ENCODE measurements around the gene NCBP3. TPM values are rescaled to one million over a fixed set of nuclear protein-coding genes. Genes with fewer than 3 reads are reported as not detected.
"Not testable (repeated sequence)": the region's sequence is repeated elsewhere in the genome, so short reads cannot be mapped to it uniquely, and the experiment has no call there.

Gene NCBP3
- total RNA-seq, 4 donors from 2014 or later, result 22.2 to 25.7 (median 24.3) TPM

DNA sequence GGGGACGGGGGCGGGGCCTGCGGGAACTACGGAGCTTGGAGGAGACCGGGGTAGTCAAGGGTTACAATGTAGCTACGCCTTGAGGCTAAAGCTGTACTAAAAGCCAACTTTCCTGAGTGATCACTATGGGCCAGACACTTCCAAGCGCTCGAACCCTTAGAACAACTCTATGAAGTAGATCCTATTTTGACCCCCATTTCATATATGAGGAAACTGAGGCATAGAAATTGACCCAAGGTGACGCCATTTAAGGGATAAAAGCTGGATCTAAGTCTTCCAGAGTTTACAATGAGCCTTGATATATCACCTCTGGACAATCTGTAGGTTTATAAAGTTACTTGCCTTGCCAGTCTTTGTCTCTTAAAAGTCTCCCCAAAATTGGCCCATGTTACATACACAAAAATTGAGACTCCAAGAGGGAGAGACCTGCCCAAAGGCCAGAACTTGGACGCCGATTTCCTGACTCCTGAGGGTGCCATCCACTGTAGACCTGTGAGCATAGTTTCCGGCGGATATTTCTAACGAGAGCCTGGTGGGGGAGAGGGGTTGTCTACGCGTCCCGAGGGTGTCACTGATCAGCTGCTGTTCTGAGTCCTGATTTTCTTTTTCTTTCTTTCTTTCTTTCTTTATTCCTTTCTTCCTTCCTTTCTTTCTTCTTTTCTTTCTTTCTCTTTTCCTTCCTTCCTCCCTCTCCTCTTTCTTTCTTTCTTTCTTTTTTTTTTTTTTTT, 555 bp upstream of the NCBP3 start:
- H3K27ac ChIP-seq, result peak overlapping the region in 2 of 4 donors; percentile 94 to 97

DNA sequence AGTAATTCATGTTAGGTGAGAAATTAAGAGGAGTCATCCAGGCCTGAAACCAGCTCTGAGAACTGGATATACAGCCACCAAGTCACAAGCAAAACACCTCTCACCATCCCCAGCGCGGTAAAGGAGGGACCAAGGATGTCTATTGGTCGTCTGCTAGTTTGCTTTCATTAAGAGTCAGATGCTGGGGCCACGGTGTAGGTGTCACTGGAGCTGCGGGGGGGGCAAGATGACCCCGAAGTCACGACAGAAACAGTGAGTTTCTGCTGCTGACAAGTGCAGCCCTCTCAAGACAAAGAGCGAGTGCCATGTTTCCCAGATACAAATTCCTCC, 790 bp downstream of the NCBP3 start:
- WGBS, 2 donors (ENCODE audit: low coverage in 1 of 2), result 0% methylated on average over 2 to 6 of the region's 8 CpGs
- no peaks in the 10 kb centered on the region for H3K9me3 ChIP-seq
- peak overlapping the region; percentile 84 to 98 for H3K4me3 ChIP-seq
- TF ChIP-seq EP300 (IDR thresholded peaks at IDR 0.05) (no peak), POLR2A (IDR thresholded peaks at IDR 0.05) (no peak), POLR2AphosphoS5 (IDR thresholded peaks at IDR 0.05) (no peak)
- TF ChIP-seq, protein P1, sequence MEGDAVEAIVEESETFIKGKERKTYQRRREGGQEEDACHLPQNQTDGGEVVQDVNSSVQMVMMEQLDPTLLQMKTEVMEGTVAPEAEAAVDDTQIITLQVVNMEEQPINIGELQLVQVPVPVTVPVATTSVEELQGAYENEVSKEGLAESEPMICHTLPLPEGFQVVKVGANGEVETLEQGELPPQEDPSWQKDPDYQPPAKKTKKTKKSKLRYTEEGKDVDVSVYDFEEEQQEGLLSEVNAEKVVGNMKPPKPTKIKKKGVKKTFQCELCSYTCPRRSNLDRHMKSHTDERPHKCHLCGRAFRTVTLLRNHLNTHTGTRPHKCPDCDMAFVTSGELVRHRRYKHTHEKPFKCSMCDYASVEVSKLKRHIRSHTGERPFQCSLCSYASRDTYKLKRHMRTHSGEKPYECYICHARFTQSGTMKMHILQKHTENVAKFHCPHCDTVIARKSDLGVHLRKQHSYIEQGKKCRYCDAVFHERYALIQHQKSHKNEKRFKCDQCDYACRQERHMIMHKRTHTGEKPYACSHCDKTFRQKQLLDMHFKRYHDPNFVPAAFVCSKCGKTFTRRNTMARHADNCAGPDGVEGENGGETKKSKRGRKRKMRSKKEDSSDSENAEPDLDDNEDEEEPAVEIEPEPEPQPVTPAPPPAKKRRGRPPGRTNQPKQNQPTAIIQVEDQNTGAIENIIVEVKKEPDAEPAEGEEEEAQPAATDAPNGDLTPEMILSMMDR (IDR thresholded peaks at IDR 0.05), result no peak
- ATAC-seq, result no peak
- H3K27ac ChIP-seq, result peak overlapping the region in 3 of 4 donors; percentile 85 to 97 (median 94)
- H3K27me3 ChIP-seq, result no peaks in the 10 kb centered on the region
- peaks cover 0 to 41% of the 10 kb centered on the region in 2 donors for H3K36me3 ChIP-seq
- H3K4me1 ChIP-seq, result peaks cover 0 to 28% (median 7%) of the 10 kb centered on the region in 3 donors

More for the DNA sequence above, 555 bp upstream of the NCBP3 start:
- peak overlapping the region in 1 of 2 donors; percentile 98 for H3K4me3 ChIP-seq
- no peaks in the 10 kb centered on the region for H3K27me3 ChIP-seq
- H3K36me3 ChIP-seq, result peaks cover 0 to 27% of the 10 kb centered on the region in 2 donors
- 28 to 72% methylated on average over 3 to 11 of the region's 17 CpGs for WGBS, 2 donors (ENCODE audit: low coverage in 1 of 2)
- TF ChIP-seq POLR2AphosphoS5 (IDR thresholded peaks at IDR 0.05) (no peak), EP300 (IDR thresholded peaks at IDR 0.05) (no peak)
- no peak for ATAC-seq
- H3K4me1 ChIP-seq, result peaks cover 0 to 28% (median 7%) of the 10 kb centered on the region in 3 donors
- no peaks in the 10 kb centered on the region for H3K9me3 ChIP-seq

DNA sequence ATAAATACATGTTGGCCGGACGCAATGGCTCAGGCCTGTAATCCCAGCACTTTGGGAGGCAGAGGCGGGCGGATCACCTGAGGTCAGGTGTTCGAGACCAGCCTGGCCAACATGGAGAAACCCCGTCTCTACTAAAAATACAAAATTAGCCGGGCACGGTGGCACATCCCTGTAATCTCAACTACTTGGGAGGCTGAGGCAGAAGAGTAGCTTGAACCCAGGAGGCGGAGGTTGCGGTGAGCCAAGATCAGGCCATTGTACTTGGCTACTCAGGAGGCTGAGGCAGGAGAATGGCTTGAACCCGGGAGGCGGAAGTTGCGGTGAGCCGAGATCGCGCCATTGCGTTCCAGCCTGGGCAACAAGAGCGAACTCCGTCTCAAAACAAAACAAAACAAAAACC, 1.5 kb downstream of the NCBP3 start:
- not testable (repeated sequence) for H3K27ac ChIP-seq
- WGBS, 2 donors (ENCODE audit: low coverage in 1 of 2), result 82 to 94% methylated on average over 7 to 9 of the region's 19 CpGs

DNA sequence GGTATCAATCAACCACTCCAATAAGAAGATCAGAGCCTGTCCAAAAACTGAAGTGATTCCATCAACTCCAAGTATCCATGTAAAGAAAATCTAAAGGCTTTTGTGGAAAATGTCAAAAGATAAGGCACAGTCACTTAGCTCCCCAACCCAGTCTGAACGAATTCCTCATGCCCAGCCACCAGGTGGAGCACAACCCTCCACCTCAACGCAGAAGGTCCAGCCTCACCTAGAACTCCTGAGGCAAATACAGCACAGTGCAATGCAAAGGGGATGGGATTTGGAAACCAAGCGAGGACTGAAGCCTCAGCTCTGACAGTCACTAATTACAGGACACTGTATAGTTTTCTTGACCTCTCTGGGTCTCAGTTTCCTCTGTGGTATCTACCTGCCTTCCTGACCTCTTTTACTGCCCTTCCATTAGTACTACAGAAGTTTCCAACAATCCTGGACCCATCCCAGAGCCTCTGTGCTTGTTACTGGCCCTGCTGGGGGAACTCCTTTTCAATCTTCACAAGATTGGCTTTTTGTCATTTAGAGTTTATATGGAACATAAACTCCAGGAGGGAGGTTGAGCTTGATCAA, 2.0 kb downstream of the NCBP3 start:
- WGBS, 2 donors (ENCODE audit: low coverage in 1 of 2), result 30 to 33% methylated on average over 3 of the region's 3 CpGs
- H3K9me3 ChIP-seq, result no peaks in the 10 kb centered on the region
- no peak for ATAC-seq
- TF ChIP-seq, protein P1 (IDR thresholded peaks at IDR 0.05), result peak in 2 of 4 experiments; percentile 11 to 41
- no peak for TF ChIP-seq POLR2AphosphoS5 (IDR thresholded peaks at IDR 0.05)
- TF ChIP-seq EP300 (IDR thresholded peaks at IDR 0.05), result no peak
- TF ChIP-seq POLR2A (IDR thresholded peaks at IDR 0.05), result no peak
- peaks cover 0 to 28% (median 7%) of the 10 kb centered on the region in 3 donors for H3K4me1 ChIP-seq
- peaks cover 0 to 53% of the 10 kb centered on the region in 2 donors for H3K36me3 ChIP-seq
- no peaks in the 10 kb centered on the region for H3K27me3 ChIP-seq
- no peak overlapping the region for H3K4me3 ChIP-seq
- no peak overlapping the region for H3K27ac ChIP-seq

More for the DNA sequence above, 1.5 kb downstream of the NCBP3 start:
- H3K4me3 ChIP-seq, H3K9me3 ChIP-seq, ATAC-seq, H3K27me3 ChIP-seq: not testable (repeated sequence)
- Histone ChIP-seq H3K36me3 (peaks cover 0 to 48% of the 10 kb centered on the region in 2 donors), H3K4me1 (peaks cover 0 to 28% (median 7%) of the 10 kb centered on the region in 3 donors)

DNA sequence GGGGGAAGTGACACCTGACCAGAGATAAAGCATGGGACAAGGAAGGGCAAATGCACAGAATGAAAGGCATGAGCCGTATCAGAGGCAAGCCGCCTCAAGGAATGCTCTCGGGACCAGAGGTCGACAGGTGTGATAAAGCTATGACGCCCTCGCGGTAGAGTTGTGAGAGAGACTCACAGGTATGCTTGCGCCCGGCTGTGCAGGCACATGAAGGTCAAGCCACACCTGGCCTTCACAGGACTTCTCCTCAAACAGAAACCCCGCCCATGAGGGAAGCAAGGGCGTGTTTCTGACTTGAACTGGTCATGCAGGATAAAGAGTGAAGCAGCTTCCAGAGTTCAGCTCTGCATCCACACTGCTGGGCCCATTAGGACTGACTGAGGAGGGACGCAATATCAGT, 7.8 kb downstream of the NCBP3 start:
- 73 to 85% methylated on average over 7 to 10 of the region's 12 CpGs for WGBS, 2 donors (ENCODE audit: low coverage in 1 of 2)

More for the DNA sequence above, 7.8 kb downstream of the NCBP3 start:
- H3K9me3 ChIP-seq, result no peaks in the 10 kb centered on the region
- no peak for ATAC-seq
- no peak overlapping the region for H3K4me3 ChIP-seq
- TF ChIP-seq, protein P1 (IDR thresholded peaks at IDR 0.05), result no peak
- TF ChIP-seq POLR2A (IDR thresholded peaks at IDR 0.05), result no peak
- no peak for TF ChIP-seq EP300 (IDR thresholded peaks at IDR 0.05)
- TF ChIP-seq POLR2AphosphoS5 (IDR thresholded peaks at IDR 0.05), result no peak
- no peaks in the 10 kb centered on the region for H3K27me3 ChIP-seq
- peaks cover 0 to 98% of the 10 kb centered on the region in 2 donors for H3K36me3 ChIP-seq
- H3K27ac ChIP-seq, result no peak overlapping the region
- peaks cover 0 to 16% (median 0%) of the 10 kb centered on the region in 3 donors for H3K4me1 ChIP-seq

Measured in gastroesophageal sphincter (tissue), 4 donors.